Activated CD4-positive, alpha-beta T cell treated with anti-CD3 and anti-CD28 coated beads for 36 hours (primary cell): ENCODE measurements around the gene CNTN5. TPM values are rescaled to one million over a fixed set of nuclear protein-coding genes. Genes with fewer than 3 reads are reported as not detected.

Experiments
- ATAC-seq: fragments of 200-7000 bp; cut with Tn5 transposase; one replicate; pipeline ENCODE4 v1.10.0; 2021; ENCODE audit warnings: mild to moderate bottlenecking, moderate library complexity
- CTCF ChIA-PET: fragments of 350-600 bp; sonication (Branson Sonifier 250); formaldehyde crosslinking; loops from one replicate; lab custom pipeline; 2021; ENCODE audit warnings: antibody characterized with exemption; lab: Charles Lee
- POLR2A ChIA-PET: fragments of 350-600 bp; sonication (Branson Sonifier 250); formaldehyde crosslinking; loops from one replicate; lab custom pipeline; 2021; ENCODE audit warnings: antibody characterized with exemption, inconsistent platforms; lab: Charles Lee
- DNase-seq: peaks from one replicate; pipeline ENCODE4 v3.0.0-alpha.2; 2020
- H3K27ac Mint-ChIP-seq: one replicate; pipeline ENCODE4 v1.8.0; 2021; ENCODE audit warnings: mixed read lengths
- H3K27me3 Mint-ChIP-seq: one replicate; pipeline ENCODE4 v1.8.0; 2021; ENCODE audit warnings: mixed read lengths
- H3K36me3 Mint-ChIP-seq: one replicate; pipeline ENCODE4 v1.8.0; 2021; ENCODE audit warnings: low read depth, mixed read lengths
- H3K4me1 Mint-ChIP-seq: one replicate; pipeline ENCODE4 v1.8.0; 2021; ENCODE audit warnings: mixed read lengths
- H3K4me3 Mint-ChIP-seq: one replicate; pipeline ENCODE4 v1.8.0; 2021; ENCODE audit warnings: mild to moderate bottlenecking, moderate library complexity, mixed read lengths
- H3K9me3 Mint-ChIP-seq: one replicate; pipeline ENCODE4 v1.8.0; 2021; ENCODE audit warnings: low read depth, mixed read lengths
- intact Hi-C, 2 experiments: fragments of 100-400 bp; cut with DNase I in 1 of 2; cut with micrococcal nuclease in 1 of 2; formaldehyde crosslinking; loops; one replicate each; pipeline versions ENCODE4 v1.14.2 to v1.15.1; 2022 to 2024; cut with DNase I, micrococcal nuclease
- total RNA-seq, 2 experiments: library from RNA; stranded (reverse); gene quantifications; one replicate each; pipeline ENCODE4 v1.2.3, GENCODE V29; 2021

The CNTN5 gene
- total RNA-seq, 2 experiments from 2014 or later = not detected

GRCh38 chr11:99535819-99536218 lies 515.1 kb downstream of the CNTN5 start:
- peaks cover 3% of the 10 kb centered on the region for H3K9me3 Mint-ChIP-seq
- ATAC-seq (no peak), DNase-seq (no peak)
- CTCF ChIA-PET = interaction anchor here (1.5 kb wide), 1 partner anchor 21 kb away, joined by 3 read pairs; no protein-coding TSS in a partner anchor
- no peak overlapping the region for H3K4me3 Mint-ChIP-seq
- no peaks in the 10 kb centered on the region for H3K27me3 Mint-ChIP-seq
- no peaks in the 10 kb centered on the region for H3K4me1 Mint-ChIP-seq
- intact Hi-C loops = no loop called here
- H3K27ac Mint-ChIP-seq = no peak overlapping the region
- POLR2A ChIA-PET = no interaction called here
- no peaks in the 10 kb centered on the region for H3K36me3 Mint-ChIP-seq

- Mint-ChIP-seq H3K9me3 (peaks cover 3% of the 10 kb centered on the region), H3K4me3 (no peak overlapping the region), H3K4me1 (no peaks in the 10 kb centered on the region), H3K27me3 (no peaks in the 10 kb centered on the region), H3K36me3 (no peaks in the 10 kb centered on the region), H3K27ac (no peak overlapping the region)
- ATAC-seq (no peak), DNase-seq (no peak)
- ChIA-PET CTCF (no interaction called here), POLR2A (no interaction called here)
- intact Hi-C loops = no loop called here
Observed at GRCh38 chr11:99537681-99538080, 516.9 kb downstream of the CNTN5 start.

- intact Hi-C loops = no loop called here
- H3K4me3 Mint-ChIP-seq = no peak overlapping the region
- ChIA-PET POLR2A (no interaction called here), CTCF (no interaction called here)
- H3K9me3 Mint-ChIP-seq = peaks cover 7% of the 10 kb centered on the region
- DNase-seq (no peak), ATAC-seq (no peak)
- H3K27me3 Mint-ChIP-seq = no peaks in the 10 kb centered on the region
- H3K4me1 Mint-ChIP-seq = no peaks in the 10 kb centered on the region
- H3K27ac Mint-ChIP-seq = no peak overlapping the region
- H3K36me3 Mint-ChIP-seq = no peaks in the 10 kb centered on the region
Observed at GRCh38 chr11:99545616-99546015, 524.9 kb downstream of the CNTN5 start.

GRCh38 chr11:99548264-99548663 lies 527.5 kb downstream of the CNTN5 start:
- POLR2A ChIA-PET = no interaction called here
- CTCF ChIA-PET = no interaction called here
- ATAC-seq = no peak

GRCh38 chr11:99554232-99554903 lies 533.6 kb downstream of the CNTN5 start:
- POLR2A ChIA-PET = no interaction called here
- H3K4me1 Mint-ChIP-seq = no peaks in the 10 kb centered on the region
- intact Hi-C loops = no loop called here
- DNase-seq = no peak
- no peaks in the 10 kb centered on the region for H3K36me3 Mint-ChIP-seq
- no peaks in the 10 kb centered on the region for H3K27me3 Mint-ChIP-seq
- H3K9me3 Mint-ChIP-seq = no peaks in the 10 kb centered on the region
- no peak for ATAC-seq
- no peak overlapping the region for H3K4me3 Mint-ChIP-seq
- CTCF ChIA-PET = no interaction called here
- no peak overlapping the region for H3K27ac Mint-ChIP-seq

More at GRCh38 chr11:99548264-99548663, 527.5 kb downstream of the CNTN5 start:
- no peak overlapping the region for H3K4me3 Mint-ChIP-seq
- H3K9me3 Mint-ChIP-seq = peaks cover 4% of the 10 kb centered on the region
- no peaks in the 10 kb centered on the region for H3K27me3 Mint-ChIP-seq
- no peak overlapping the region for H3K27ac Mint-ChIP-seq
- H3K36me3 Mint-ChIP-seq = no peaks in the 10 kb centered on the region
- H3K4me1 Mint-ChIP-seq = no peaks in the 10 kb centered on the region
- DNase-seq = no peak
- intact Hi-C loops = no loop called here

- Mint-ChIP-seq H3K27me3 (no peaks in the 10 kb centered on the region), H3K36me3 (no peaks in the 10 kb centered on the region), H3K27ac (no peak overlapping the region), H3K4me3 (no peak overlapping the region), H3K9me3 (no peaks in the 10 kb centered on the region), H3K4me1 (no peaks in the 10 kb centered on the region)
- DNase-seq = no peak
- POLR2A ChIA-PET = no interaction called here
- ATAC-seq = no peak
- CTCF ChIA-PET = no interaction called here
- intact Hi-C loops = no loop called here
Observed at GRCh38 chr11:99555486-99555885, 534.7 kb downstream of the CNTN5 start.

GRCh38 chr11:99565333-99565732 lies 544.6 kb downstream of the CNTN5 start:
- Mint-ChIP-seq H3K27ac (no peak overlapping the region), H3K4me3 (no peak overlapping the region), H3K4me1 (no peaks in the 10 kb centered on the region), H3K36me3 (no peaks in the 10 kb centered on the region), H3K9me3 (no peaks in the 10 kb centered on the region), H3K27me3 (no peaks in the 10 kb centered on the region)
- ATAC-seq = no peak
- no peak for DNase-seq
- ChIA-PET POLR2A (no interaction called here), CTCF (no interaction called here)
- intact Hi-C loops = no loop called here

- H3K4me3 Mint-ChIP-seq = no peak overlapping the region
- ChIA-PET POLR2A (no interaction called here), CTCF (interaction anchor here (0.6 kb wide), 1 partner anchor 77 kb away, joined by 3 read pairs; no protein-coding TSS in a partner anchor)
- no peak overlapping the region for H3K27ac Mint-ChIP-seq
- ATAC-seq (no peak), DNase-seq (no peak)
- H3K9me3 Mint-ChIP-seq = no peaks in the 10 kb centered on the region
- no peaks in the 10 kb centered on the region for H3K4me1 Mint-ChIP-seq
- intact Hi-C loops = no loop called here
- H3K27me3 Mint-ChIP-seq = no peaks in the 10 kb centered on the region
- H3K36me3 Mint-ChIP-seq = no peaks in the 10 kb centered on the region
Observed at GRCh38 chr11:99567334-99567956, 546.7 kb downstream of the CNTN5 start.

GRCh38 chr11:99568808-99569207 lies 548.1 kb downstream of the CNTN5 start:
- ChIA-PET CTCF (interaction anchor here (0.7 kb wide), 1 partner anchor 11 kb away, joined by 3 read pairs; no protein-coding TSS in a partner anchor), POLR2A (no interaction called here)
- H3K9me3 Mint-ChIP-seq = peaks cover 2% of the 10 kb centered on the region
- no peak overlapping the region for H3K27ac Mint-ChIP-seq
- no peak for ATAC-seq
- no peak overlapping the region for H3K4me3 Mint-ChIP-seq
- no peak for DNase-seq
- no peaks in the 10 kb centered on the region for H3K4me1 Mint-ChIP-seq
- H3K27me3 Mint-ChIP-seq = no peaks in the 10 kb centered on the region
- no peaks in the 10 kb centered on the region for H3K36me3 Mint-ChIP-seq
- intact Hi-C loops = no loop called here

GRCh38 chr11:99571094-99571493 lies 550.3 kb downstream of the CNTN5 start:
- no peaks in the 10 kb centered on the region for H3K27me3 Mint-ChIP-seq
- no peak overlapping the region for H3K27ac Mint-ChIP-seq
- ATAC-seq (no peak), DNase-seq (no peak)
- ChIA-PET POLR2A (no interaction called here), CTCF (no interaction called here)
- intact Hi-C loops = no loop called here
- peaks cover 7% of the 10 kb centered on the region for H3K9me3 Mint-ChIP-seq
- H3K4me3 Mint-ChIP-seq = no peak overlapping the region
- H3K36me3 Mint-ChIP-seq = no peaks in the 10 kb centered on the region
- H3K4me1 Mint-ChIP-seq = no peaks in the 10 kb centered on the region

- Mint-ChIP-seq H3K9me3 (peaks cover 6% of the 10 kb centered on the region), H3K4me3 (no peak overlapping the region), H3K27ac (no peak overlapping the region), H3K36me3 (no peaks in the 10 kb centered on the region), H3K4me1 (no peaks in the 10 kb centered on the region), H3K27me3 (no peaks in the 10 kb centered on the region)
- POLR2A ChIA-PET = no interaction called here
- intact Hi-C loops = no loop called here
- DNase-seq = no peak
- CTCF ChIA-PET = no interaction called here
- ATAC-seq = no peak
Observed at GRCh38 chr11:99584830-99585229, 564.1 kb downstream of the CNTN5 start.

GRCh38 chr11:99585606-99586005 lies 564.9 kb downstream of the CNTN5 start:
- H3K27ac Mint-ChIP-seq = no peak overlapping the region
- ChIA-PET CTCF (no interaction called here), POLR2A (no interaction called here)
- no peak overlapping the region for H3K4me3 Mint-ChIP-seq
- no peaks in the 10 kb centered on the region for H3K36me3 Mint-ChIP-seq
- intact Hi-C loops = no loop called here
- DNase-seq (no peak), ATAC-seq (no peak)
- no peaks in the 10 kb centered on the region for H3K4me1 Mint-ChIP-seq
- H3K9me3 Mint-ChIP-seq = peaks cover 7% of the 10 kb centered on the region
- no peaks in the 10 kb centered on the region for H3K27me3 Mint-ChIP-seq
